ENCODE measurements around the gene UPK3A.
"Not testable (repeated sequence)": the region's sequence is repeated elsewhere in the genome, so short reads cannot be mapped to it uniquely, and the experiment has no call there.

UPK3A gene

DNA sequence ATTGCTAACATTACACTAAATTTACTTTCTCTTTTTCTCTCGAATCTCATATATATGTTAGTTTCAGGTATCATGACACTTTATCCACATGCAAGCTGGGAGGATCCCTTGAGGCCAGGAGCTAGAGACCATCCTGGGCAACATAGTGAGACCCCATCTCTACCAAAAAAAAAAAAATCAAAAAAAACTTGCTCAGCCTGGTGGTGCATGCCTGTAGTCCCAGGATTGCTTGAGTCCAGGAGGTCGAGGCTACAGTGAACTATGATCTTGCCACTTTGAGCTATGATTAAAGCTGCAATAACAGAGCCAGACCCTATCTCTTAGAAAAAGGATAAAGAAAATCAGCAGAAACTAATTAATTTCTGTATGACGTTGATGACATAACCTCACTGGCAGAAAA is 3.7 kb upstream of the UPK3A start:
- DNase-seq (ENCODE audit: low spot score): no peak

DNA sequence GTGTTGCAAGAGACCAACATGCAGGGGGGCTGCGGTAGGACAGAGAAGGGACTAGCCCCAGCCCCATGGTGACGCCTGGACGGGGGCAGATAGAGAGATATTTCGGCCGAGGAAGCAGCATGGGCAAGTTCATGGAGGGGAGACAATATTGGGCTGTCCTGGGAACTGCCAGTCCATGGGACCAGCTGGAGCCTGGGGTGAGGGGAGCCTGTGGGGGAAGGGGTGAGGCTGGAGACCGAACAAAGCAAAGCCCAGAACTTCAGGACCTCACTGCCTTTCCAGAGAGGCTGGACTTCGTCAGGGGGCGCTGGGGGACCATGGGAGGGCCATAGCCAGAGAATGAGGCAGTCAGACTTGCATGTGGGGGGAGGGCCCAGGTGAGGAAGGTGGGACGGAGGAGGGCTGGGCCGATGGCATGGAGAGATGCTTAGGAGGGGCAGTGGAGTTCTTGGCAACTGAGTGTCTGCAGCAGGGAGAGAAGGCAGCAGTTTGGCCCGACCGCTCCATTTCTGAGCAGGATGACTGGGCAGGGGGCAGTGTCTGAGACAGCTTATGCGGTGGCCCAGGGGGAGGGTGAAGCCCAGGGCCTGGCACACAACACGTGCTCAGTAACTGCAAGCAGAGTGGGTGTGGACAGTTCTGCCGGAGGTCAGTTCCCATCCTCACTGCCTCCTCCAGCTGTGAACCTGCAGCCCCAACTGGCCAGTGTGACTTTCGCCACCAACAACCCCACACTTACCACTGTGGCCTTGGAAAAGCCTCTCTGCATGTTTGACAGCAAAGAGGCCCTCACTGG is 712 bp downstream of the UPK3A start:
- no peak for DNase-seq (ENCODE audit: low spot score)

DNA sequence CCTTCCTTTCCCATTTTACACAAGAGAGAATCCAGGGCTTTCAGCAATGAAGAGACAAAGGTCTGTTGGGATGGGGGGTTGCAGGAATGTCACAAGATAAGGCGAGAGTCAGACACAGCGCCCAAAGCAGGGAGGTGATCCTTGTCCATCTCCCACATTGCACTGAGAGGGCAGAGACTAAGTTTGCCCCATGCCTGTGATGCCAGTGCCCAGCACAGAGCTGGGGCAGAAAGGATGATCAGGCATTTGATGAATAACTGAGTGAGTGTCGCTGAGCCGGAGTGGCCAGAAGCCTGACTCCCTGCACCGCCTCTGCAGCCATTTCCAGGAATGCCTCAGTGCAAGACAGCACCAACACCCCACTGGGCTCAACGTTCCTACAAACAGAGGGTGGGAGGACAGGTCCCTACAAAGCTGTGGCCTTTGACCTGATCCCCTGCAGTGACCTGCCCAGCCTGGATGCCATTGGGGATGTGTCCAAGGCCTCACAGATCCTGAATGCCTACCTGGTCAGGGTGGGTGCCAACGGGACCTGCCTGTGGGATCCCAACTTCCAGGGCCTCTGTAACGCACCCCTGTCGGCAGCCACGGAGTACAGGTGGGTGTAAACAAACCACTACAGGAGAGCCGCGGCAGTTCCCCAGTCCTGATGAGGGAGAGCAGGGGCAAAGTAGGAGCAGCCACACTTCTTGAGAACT is 2.3 kb downstream of the UPK3A start:
- no peak for DNase-seq (ENCODE audit: low spot score)

DNA sequence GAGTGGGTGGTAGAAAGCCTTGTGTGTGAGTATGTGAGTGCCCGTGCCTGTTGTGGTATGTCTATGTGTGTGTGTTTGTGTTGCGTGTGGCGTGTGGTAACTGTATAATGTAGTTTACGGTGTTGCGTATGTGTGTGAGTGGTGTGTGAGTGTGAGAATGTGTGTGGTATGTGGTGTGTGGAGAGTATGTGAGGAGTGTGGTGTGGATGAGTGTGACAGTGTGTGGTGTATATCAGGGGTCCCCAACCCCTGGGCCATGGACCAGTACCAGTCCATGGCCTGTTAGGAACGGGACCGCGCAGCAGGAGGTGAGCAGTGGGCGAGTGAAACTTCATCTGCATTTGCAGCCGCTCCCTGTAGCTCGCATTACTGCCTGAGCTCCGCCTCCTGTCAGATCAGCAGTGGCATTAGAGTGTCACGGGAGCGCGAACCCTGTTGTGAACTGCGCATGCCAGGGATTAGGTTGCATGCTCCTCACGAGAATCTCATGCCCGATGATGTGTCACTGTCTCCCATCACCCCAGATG is 5.7 kb downstream of the UPK3A start:
- no peak for DNase-seq (ENCODE audit: low spot score)

DNA sequence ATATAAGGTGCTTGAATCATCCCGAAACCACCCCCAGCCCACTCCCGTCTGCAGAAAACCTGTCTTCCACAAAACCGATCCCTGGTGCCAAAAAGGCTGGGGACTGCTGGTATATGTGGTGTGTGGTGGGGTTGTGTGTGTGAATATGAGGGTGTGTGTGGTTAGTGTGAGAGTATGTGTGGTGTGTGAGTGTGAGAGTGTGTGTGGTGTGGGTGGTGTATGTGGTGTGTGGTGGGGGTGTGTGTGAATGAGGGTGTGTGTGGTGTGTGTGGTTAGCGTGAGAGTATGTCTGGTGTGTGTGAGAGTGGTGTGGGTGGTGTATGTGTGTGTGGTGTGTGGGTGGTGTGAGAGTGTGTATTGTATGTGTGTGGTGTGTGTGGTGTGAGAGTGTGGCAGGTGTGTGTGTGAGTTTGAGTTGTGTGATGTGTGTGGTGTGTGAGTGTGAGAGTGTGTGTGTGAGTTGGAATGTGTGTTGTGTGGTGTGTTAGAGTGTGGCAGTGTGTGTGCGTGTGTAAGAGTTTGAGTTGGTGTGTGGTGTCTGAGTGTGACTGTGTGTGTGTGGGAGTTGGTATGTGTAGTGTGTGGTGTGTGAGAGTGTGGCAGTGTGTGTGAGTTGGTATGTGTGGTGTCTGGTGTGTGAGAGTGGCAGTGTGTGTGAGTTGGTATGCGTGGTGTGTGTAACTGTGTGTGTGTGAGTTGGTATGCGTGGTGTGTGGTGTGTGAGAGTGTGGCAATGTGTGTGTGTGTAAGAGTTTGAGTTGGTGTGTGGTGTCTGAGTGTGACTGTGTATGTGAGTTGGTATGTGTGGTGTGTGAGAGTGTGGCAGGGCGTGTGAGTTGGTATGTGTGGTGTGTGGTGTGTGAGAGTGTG is 6.5 kb downstream of the UPK3A start:
- DNase-seq (ENCODE audit: low spot score): no peak

DNA sequence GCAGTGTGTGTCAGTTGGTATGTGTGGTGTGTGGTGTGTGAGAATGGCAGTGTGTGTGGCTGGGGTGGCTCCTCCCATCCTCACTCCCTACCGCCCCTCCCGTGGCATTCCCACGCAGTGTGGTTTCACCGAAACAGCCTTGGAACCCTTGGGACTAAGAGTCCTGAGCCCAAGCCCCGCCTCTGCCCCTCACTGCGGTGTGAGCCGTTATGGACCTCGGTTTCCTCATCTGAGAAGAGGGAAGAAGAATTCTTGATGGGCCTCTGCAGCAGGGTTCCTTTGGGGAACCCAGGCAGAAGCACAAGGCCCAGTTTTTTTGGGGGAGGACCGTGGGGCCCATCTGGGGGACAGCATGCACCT is 7.2 kb downstream of the UPK3A start:
- no peak for DNase-seq (ENCODE audit: low spot score)

DNA sequence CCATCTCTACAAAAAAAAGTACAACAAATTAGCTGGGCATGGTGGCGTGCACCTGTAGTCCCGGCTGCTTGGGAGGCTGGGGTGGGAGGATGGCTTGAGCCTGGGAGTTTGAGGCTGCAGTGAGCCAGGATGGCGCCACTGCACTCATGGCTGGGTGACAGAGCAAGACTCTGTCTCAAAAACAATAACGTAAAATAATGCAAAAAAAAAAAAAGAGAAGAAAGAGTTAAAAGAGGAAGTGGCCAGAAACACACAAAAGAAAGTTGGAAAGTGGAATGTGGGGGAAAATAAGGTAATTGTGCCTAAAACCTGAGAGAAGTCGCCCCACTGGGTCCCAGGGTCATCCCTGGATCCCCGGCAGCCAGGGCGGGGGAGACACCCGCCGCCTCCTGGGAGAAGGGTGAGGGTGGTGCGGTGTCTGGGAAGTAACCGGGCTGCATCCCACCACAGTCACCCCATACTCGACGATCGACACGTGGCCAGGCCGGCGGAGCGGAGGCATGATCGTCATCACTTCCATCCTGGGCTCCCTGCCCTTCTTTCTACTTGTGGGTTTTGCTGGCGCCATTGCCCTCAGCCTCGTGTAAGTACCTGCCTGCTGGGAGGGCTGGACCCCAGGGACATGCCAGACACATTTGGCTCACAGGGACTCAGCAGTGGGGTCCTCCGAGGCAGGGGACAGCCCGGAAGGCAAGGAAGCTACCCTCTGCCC is 8.1 kb downstream of the UPK3A start:
- no peak for DNase-seq (ENCODE audit: low spot score)

DNA sequence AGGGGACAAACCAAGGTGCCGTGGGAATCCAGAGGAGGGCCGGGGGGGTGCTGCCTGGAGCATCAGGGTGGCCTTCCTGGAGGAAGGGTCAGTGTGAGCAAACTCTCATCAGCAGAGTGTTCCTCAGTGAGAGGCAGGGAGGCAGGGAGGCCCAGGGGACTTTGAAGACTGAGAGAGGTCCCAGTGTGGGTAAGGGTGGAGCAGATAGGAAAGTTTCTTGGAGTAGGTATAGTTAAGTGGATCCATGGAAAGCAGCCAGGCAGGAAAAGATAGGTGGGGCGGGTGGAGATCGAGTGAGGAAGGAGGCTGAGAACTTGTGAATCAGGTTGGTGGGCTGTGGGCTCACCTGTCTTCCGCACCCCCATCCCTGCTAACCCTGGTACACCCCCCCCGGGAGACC is 9.3 kb downstream of the UPK3A start:
- DNase-seq (ENCODE audit: low spot score): no peak

DNA sequence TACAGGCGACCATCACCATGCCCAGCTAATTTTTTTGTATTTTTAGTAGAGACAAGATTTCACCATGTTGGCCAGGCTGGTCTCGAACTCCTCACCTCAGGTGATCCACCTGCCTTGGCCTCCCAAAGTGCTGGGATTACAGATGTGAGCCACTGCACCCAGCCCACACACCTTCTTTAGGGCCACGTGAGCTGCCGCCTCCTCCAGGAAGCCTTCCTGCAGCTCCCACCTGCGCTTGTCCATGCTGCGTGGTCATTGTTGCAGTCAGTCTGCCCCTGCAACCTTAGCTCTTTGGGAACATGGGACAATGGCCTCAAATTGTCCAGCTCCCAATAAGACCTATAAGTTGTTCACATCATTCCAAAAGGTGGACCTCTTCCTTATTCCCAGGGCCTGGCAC is 10.3 kb downstream of the UPK3A start:
- not testable (repeated sequence) for DNase-seq (ENCODE audit: low spot score)

DNA sequence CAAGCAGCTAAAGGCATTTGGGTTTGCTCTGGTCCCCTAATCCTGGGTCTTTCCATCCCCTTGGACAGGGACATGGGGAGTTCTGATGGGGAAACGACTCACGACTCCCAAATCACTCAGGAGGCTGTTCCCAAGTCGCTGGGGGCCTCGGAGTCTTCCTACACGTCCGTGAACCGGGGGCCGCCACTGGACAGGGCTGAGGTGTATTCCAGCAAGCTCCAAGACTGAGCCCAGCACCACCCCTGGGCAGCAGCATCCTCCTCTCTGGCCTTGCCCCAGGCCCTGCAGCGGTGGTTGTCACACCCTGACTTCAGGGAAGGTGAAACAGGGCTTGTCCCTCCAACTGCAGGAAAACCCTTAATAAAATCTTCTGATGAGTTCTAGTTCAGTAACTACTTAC is 10.7 kb downstream of the UPK3A start:
- DNase-seq (ENCODE audit: low spot score): no peak

DNA sequence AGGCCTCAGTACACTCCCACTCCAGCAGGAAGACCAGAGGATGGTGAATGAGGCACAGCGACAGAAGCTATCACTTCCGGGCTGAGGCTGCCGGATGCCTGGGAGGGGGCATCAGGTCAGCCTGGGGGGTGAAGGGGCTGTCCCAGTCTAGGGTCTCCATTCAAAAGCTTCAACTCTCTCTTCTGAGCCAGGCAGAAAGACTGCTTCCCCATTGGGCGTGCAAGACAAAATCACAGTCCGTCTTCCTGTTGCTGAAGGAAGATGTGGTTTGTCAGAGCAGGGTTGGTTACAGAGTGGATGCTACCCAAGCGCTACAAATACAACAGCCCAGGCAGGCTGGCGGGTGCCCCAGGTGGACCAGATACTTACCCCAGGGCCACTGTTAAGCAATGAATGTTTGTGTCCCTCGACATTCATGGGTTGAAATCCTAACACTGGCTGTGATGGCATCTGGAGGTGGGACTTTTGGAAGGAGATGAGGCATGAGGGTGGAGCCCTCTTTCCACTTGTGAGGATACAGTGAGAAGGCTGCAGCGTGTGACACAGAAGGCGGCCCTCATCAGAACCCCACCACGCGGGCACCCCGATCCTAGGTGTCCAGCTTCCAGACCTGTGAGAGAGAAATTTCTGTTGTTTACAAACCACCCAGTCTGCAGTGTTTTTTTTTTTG is 12.0 kb downstream of the UPK3A start:
- peak; percentile 50 for DNase-seq (ENCODE audit: low spot score)

DNA sequence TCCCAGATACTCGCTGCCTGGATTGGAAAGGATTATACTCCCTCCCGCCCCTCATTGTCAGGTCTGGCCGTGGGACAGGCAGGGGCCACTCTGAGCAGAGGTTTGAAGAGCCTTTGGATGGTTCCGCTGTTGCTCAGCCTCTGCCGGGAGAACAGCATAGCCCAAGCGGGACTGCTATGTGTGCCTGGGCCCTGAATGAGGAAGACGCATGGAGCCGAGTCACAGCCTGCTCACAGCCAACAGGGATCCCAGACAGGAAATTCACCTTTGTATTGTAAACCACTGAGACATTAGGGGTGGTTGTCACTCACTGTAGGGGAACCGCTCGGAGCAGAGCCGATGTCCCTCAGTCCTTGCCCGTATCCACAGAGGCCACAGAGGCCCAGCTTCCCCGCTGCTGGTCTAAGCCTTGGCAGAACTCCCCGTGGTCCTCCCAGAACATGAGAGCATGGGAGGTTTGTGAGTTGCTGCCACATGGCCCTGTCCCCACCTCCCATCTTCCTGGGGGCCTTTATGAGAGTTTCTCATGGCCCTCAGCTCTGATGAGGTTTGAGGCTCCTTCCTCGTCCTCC is 14.3 kb downstream of the UPK3A start:
- DNase-seq (ENCODE audit: low spot score): no peak

DNA sequence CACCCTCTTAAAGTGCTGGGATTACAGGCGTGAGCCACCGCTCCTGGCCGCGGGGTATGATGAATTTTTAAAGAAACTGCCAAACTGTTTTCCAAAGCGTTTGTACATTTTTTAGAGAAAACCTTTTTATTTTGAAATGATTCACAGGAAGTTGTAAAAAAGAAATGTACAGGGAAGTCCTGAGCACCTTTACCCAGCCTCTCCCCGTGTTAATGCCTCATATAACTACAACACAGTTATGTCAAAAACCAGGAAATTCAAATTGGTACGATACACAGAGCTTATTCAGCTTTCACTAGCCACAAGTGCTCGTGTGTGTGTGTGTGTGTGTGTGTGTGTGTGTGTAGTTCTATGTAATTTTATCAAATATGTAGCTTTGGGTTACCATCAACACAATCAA is 18.0 kb downstream of the UPK3A start:
- DNase-seq (ENCODE audit: low spot score): no peak

DNA sequence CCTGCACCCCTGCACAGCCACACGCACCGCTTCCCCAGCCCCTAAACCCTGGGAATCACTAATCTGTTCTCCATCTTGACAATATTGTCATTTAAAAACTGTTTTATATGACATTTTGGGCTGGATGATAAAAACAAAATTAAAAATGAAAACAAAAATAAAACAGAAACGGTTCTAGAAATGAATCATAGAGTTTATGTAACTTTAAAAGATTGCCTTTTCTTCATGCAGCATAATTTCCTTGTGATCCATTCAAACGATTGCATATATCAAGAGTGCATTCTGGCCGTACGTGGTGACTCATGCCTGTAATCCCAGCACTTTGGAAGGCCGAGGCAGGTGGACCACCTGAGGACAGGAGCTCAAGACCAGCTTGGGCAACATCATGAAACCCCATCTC is 18.4 kb downstream of the UPK3A start:
- no peak for DNase-seq (ENCODE audit: low spot score)

DNA sequence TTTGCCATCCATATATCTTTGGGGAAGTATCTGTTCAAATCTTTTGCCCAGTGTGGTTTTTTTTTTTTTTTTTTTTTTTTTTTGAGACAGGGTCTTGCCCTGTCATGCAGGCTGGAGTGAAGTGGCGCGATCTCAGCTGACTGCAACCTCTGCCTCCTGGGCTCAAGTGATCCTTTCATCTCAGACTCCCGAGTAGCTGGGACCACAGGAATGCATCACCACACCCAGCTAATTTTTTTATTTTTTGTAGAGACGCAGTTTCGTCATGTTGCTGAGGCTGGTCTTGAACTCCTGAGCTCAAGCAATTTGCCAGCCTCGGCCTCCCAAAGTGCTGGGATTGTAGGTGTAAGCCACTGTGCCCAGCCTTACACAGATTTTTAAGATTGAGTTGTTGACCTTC is 20.2 kb downstream of the UPK3A start:
- no peak for DNase-seq (ENCODE audit: low spot score)

DNA sequence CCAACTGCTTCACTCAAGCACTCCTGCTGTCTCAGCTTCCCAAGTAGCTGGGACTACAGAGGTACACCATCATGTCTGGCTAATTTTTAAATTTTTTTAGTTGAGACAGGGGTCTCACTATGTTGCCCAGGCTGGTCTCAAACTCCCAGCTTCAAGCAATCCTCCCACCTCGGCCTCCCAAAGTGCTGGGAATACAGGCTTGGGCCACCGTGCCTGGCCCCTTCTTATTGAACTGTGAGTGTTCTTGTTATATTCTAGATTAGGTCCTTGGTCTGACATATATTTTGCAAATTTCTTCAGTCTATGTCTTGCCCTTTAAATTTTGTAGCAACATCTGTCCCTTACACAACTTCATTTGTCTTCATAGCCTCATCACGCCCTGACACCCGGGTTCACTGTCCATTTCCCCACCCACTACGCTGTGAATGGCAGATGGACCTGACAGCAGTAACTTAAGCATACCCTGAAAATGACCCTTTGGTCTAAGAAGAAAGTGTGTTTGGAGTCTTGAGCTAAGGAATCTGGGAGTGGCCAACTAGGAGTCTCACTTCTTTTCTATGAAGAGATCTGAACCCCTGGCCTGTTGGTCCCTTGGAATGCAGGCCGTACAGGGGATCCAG is 20.8 kb downstream of the UPK3A start:
- DNase-seq (ENCODE audit: low spot score): no peak

DNA sequence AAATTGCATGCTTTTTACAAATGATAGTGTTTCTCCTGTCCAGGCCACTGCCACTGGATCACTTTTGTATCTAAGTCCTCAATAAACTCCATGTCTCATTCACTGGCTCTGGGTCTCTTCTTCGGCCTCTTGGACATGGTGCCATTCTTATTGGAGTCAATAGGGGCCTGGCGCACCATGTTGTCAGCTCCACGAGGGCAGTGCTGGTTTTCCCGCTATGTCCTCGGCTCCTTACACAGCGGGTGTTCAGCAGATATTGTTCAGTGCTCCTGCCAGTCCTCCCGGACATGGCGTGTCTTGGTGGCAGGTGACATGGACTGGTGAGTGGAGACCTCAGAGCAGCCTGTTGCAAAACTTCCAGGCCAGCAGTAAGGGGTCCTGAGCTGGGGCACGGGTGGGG is 21.4 kb downstream of the UPK3A start:
- no peak for DNase-seq (ENCODE audit: low spot score)

DNA sequence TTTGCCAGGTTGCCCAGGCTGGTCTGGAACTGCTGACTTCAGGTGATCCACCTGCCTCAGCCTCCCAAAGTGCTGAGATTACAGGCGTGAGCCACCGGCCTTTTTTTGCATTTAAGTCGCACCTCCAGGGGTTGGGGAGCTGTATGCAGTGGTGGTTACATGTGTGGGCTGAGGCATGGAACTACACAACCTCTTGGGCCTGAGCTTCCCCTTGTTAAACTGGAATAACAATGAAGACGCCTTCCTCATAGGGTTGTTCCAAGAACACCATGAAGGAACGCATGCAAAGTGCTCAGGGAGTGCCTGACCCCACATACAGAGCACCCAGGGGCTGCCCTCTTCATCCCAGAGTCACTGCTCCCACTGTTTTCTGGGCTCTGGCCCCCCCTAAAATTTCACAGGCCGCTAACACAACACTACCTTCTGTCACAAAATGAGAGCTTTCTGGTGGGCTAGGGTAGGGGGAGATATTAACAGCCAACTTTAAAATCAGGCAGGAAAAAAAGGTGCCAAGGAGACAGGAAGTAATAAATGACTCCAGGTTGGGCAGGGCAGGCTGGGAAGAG is 23.7 kb downstream of the UPK3A start:
- DNase-seq (ENCODE audit: low spot score): no peak

DNA sequence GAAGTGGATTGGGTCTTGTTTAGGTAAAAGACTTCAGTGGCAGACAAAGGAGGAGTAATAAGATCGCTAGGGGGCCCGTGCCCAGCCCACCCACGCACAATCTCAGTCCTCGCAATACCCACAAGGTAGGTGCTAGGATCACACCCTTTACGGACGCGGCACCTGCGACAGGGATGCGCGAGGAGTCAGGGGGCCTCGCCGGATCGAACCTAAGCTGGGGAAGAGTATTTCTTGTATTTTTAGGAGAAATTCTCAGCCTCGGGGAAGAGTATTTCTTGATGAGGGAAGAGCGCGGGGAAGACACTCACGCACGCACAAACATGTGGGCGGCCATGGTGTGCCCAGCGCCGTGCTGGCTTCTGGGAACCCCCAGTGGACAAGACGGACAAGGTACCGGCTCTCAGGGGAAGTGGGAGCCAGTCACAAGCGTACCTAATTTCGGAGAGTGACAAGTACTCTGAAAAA is 24.2 kb downstream of the UPK3A start:
- DNase-seq (ENCODE audit: low spot score): no peak

Data from CD4-positive, alpha-beta T cell treated with Interleukin-15 for 4 hours (primary cell).